ENCODE measurements around the gene VGLL4.
"Not testable (repeated sequence)": the region's sequence is repeated elsewhere in the genome, so short reads cannot be mapped to it uniquely, and the experiment has no call there.

Gene VGLL4

DNA sequence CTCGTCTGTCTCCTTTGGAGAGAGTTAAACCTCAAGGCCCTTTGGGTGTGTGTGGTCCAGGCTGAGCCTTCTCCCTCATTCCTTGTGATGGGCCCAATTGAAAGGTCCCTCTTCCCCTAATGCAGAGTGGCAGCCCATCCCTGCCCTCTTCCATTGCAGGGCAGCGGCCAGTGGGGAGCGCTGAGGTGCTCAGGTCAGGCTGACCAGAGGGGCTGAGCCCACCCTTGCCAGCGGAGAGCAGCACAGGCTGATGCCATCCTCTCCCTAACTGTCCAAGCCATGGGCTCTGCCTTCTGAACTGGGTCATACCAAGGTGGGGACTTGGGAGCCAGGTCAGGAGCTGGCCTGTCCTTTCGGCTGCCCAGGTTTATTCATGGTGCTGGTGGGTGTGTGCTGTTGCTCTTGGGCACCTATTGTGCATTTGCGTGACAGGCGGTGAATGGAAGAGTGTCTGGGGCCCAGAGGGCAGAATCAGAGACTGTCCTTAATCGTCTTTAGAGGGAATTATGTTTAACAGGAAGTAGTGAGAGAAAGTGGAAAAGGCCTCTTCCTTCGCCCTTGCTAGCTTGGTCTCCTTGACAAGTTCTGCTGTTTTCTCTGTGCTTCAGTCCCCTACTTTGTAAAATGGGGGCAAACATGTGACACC is 96.9 kb downstream of the VGLL4 start:
- DNase-seq, result no peak

DNA sequence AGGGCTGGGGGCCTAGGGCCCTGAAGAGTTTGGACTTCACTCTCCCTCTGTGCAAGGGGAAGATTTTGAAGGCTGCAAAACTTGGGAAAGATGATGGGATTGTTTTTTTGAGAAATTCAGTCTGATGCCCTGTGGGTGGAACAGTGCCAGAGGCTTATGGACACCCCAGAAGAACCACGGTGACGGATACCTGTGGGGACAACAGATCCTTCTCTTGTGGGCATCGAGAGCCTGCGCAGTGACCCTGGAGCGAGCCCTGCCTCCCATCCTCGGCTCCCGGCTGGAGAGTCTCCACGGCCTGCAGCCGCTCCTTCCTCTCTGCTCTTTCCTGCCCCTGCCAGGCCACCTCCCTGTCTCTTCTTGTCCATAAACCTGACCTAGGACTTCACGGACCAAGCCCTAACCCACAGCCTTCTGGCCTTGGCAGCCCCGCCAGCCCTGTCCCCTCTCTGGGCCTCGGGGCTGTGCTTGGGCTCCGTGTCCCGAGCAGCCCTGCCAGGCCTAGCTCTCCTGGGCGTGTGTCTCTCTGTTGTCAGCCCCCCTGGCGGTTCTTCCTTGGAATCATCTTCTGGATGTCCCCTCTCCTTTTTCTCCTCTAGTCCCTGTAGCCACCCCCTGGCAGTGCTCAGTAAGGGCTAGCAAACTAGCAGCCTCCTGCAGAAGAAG is 98.4 kb downstream of the VGLL4 start:
- no peak for DNase-seq

DNA sequence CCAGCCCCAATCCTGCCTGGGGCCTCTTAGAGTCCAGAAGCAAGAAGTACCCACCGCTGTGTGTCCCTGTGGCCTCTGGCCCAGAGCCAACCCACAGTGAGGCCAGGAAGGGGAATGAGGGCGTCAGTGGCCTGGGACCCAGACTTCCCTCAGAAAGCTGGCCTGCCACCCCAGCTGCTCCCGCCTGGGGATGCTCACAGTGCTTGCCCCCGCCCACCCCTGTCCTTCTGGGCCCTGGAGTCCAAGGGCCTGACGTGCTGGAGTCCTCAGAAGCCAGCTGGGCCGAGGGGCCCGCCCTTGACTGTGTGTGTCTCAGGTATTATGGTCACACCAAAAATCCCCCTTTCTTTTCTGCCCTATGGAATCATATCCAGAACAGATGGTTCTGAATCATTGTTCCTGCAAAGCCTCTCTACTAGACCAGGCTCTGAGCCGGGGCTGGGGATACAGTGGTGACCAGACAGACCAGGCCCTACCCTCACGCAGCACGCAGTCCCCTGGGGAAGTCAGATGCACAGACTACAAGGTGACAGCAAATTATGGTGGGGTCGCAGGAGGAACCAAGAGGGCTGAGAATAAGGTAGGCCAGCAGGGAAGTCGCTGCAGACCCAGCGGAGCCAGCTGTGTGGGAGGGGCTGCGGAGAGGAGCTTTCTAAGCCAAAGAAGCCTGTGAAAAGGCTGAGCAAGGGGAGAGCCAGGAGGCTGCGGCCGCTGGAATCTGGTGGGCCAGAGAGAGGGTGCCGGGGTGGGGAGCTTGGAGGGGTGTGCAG is 99.1 kb downstream of the VGLL4 start:
- peak in 2 of 3 donors; percentile 22 to 25 for DNase-seq

DNA sequence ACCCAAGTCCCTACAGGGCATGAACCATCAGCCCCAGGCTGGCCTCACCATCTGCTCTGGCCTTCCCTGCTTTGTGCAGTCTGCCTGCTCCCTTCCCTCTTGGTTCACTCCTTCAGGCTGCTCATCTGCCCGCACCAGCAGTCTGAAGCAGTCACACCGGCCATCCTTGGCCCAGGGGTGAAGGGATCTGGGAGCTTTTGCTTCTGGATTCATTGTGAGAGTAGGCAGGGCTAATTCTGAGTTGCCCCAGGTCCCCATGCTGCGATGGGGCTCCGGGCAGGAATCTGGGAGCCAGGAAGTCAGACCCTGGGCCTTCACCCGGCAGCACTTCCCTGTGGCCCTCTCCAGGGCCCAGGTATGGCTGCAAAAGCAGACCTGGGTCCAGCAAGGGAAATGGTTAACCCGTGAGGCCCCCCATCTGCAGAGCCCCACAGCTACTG is 99.7 kb downstream of the VGLL4 start:
- no peak for DNase-seq

DNA sequence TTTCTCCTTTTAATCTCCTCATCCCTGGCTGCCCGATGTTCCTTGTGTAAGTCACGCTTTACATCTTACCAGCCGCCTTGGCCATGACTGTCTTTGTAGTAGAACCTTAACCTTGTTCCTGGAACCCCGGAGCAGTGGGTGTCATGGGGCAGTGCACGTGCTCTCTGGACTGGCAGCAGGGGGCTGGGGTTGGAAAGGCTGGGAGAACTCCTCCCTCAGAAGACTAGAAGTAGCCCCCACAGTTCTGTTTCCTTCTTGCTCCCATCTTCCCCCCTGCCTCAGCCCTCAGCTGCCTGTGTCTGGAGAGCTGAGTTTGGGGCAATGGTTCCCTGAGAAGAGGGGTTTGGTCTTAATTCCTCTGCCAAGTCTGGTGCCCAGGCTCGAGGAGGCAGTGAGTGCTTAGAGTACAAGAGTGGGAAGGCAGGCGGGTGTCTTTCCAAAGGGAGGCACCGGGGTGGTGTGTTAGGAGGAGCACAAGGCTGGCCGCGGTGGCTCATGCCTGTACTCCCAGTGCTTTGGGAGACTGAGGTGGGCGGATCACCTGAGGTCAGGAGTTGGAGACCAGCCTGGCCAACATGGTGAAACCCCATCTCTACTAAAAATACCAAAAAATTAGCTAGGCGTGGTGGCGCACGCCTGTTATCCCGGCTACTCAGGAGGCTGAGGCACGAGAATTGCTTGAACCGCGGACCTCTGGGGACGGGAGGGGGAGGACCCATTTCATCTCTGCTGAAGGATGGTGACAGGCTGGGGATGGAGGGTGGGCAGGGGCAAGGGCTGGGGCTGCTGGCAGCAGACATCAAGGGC is 100.4 kb downstream of the VGLL4 start:
- no peak for DNase-seq

DNA sequence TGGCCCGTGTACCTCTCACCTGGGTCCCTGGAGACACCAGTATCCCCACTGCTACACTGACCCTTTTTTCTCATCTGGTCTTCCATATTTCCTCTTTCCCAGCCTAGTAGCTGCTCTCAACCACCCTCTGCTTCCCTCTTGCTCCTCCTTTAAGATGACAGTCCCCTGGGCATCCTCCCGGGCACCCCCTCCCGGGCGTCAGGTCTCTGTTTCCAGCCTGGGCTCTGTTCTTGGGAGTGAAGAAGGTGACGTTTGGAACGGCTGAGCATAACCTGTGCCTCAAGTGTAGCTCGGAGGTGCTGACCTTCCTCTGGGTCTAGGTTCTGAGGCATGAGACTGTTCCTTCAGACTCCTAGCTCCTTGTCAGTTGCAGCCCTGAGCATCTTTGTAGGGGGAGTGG is 101.2 kb downstream of the VGLL4 start:
- no peak for DNase-seq

DNA sequence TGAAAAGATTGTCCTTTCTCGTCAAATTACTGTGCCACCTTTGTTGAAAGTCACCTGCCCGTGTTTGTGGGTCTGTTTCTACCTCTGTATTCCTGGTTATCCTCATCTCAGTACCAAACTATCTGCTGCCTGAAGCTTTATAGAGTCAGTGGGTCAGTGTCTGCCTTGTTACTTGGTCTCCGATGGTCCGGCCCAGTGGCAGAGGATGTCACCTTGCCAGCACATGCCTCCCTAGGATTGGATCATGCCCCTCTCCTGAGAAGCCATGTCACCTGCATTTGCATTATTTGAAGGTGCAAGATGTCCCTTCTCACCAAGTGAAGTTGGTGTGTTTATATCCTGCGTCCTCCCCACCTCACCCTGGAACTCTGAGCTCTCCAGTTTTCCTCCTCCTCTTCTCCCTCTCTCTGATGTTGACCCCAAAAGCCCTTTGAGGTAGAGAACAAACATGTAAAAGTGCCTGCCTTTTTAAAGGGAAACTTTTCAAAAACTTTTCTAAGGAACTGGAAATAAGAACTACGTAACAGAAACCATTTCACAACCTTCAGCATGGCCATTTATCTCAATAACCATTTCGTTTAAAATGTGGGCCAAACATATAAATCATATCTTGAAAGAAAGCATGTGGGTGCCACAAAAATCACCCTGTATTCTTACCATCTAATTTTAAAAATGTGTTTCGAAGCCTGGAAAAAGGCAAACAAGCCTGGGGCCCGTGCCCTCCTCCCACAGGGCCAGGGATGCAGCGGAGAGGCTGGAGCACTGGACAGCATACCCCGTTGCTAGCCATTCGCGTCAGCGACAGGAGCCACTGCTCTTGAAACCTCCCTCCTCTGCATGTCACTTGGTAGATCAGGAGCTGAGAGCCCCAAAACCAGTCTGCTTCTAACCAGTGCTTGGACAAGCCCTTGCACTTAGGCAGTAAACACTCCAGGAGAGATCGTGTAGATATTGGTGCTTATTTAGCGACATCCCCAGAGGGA is 102.1 kb downstream of the VGLL4 start:
- DNase-seq, result peak in 2 of 3 donors; percentile 13 to 30

DNA sequence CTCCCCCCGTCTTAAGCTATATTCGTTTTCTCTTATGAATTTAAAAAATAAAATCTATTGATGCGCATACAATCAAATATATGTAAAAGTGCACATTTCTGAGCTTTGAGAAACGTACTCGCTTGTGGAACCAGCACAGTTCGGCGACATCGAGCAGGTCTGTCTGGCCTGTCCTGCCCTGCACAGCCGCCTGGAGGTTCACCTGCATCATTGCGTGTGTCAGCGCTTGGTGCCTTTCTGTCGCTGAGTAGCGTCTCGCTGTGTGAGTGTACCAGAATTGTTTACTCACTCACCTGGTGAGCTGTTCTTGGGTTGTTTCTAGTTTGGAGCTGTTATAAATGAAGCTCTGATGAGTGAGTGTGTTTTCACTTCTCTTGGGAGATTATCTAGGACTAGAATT is 104.0 kb downstream of the VGLL4 start:
- DNase-seq, result no peak

DNA sequence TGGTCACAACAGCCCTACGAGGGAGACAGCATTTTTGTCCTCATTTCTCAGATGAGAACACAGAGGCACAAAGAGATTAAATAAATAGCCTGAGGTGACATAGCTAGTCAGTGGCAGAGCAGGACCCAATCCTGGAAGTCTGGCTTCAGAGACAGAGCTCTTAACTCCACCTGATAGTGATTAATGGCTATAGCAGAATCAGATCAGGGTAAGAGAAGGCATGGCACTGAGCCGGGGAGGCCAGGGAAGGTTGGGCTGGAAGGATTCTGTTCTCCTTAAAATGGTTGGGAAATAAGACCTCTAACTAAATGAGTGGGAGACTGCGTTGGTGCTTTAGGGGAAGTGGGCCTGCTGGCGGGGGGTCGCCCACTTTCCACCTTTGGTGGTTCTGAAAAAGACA is 104.5 kb downstream of the VGLL4 start:
- no peak for DNase-seq

DNA sequence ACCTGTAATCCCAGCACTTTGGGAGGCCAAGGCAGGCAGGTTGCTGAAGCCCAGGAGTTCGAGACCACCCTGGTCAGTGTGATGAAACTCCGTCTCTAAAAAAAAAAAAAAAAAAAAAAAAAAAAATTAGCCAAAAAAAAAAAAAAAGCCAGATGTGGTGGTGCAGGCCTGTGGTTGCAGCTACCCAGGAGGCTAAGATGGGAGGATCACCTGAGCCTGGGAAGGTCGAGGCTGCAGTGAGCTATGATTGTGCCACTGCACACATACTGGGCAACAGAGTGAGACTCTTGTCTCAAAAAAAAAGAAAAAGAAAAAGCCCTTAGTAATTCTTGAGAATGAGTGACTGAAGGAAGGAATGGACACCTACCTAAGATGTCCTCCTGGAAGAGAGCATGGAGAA is 105.1 kb downstream of the VGLL4 start:
- DNase-seq, result no peak

DNA sequence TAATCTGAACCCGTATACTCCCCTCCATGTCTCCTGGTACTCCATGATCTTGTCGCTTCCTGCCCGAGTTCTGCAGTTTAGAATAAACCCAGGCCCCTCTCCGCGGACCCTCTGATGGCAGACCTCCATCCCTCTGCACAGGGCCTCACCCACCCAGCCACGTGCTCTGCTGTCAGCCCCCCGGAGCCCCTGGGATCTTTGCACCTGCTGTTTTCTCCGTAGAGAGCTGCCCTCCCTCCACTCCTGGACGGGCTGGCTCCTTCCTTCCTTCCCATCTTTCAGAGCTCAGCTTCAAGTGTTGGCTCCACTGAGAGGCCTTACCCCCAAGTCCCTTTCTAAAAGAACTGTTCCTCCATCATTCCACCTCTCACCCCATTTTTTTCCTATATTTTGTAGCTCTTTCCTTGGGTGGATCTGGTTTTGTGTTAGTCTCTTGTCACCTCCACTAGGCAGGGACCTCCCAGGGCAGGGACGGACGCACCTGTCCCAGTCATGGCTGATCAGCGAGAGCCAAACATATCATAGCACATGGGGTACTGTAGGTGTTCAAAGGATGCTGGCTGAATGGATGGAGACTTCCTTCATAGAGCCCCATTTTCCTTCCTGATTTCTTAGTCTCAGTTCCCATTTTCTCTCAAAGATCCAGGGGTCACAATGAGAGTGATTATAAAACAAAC is 106.6 kb downstream of the VGLL4 start:
- DNase-seq, result peak in 1 of 3 donors; percentile 13

DNA sequence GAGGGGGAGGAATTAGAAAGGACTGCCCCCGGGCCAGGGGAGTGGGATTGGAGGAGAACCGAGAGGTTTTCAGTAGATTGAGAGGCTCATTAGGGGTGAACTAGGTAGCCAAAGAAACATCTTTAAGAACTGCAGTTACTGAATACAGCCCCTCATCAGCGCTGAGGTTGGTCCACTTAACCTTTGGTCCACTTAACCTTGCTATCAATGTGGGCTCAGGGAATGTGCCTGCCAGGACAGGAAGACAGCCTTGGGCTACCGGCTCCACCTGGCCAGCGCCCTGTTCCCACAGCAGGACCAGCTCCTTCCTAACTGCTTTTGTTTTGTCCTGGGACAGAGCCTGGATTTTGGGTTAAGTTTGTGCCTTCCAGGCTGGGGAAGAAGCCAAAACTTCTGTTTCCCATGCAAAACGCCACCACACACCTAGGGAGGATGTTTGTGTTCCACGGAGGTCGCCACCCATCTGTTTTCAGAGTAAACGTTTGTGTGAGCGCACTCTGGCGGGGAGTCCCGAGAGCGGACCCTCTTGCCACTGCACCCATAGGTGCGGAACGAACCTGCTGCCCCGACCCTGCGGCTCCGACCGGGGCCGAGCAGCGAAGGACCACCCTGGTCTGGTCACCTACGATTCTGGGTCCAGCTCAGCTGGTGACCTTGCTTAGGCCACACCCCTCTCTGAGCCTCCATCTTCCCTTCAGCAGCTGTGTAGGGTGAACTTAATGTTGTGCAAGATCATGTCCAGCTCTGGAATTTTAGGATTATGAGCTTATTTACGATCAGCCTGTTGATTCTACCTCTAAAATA is 107.4 kb downstream of the VGLL4 start:
- no peak for DNase-seq

DNA sequence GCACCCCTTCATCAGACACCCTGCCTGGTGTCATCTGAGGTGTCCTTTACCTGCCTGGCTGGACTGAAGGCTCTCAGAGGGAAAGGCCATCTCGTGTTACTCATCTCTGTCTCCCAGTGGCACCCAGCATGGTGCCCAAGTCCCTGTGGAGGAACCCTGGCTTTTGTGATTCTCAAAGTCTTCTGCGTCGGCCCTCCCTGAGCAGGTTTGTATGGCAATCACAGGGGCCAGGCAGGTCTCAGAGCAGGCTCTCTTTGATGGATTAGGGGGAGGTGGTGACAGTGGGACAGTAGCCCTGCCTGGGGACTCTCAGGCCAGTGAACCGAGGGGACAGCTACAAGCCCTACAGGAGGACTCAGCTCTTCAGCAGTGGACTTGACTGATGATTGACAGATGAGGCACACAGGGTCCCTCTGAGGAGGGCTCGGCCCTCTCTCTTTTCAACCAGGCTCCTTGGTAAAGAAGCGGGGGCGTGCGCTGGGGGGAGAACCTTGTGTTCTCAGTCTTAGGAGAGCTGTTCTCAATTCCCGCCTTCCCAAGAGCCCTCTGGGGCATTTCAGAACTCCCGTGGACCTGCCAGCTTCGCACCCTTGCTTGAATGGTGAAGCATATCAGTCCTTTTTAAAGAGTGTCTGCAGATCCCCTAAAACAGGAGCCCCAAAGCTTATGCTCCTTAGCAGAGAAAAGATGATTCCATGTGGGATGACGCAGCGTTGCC is 108.3 kb downstream of the VGLL4 start:
- no peak for DNase-seq

DNA sequence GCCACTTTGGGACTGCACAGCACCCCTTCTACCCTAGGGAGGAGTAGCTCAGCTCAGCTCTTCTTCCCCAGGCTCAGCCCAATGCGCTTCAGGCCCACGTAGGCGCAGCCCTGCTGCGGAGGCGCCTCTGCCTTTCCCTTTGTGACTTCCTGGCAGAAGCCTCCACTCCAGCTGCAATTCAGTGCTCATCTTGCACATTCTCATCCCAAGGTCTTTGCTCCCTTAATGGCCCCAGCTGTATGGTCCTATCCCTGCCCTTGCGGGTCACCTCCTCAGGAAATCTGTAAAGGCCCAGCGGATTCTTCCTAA is 109.0 kb downstream of the VGLL4 start:
- no peak for DNase-seq

DNA sequence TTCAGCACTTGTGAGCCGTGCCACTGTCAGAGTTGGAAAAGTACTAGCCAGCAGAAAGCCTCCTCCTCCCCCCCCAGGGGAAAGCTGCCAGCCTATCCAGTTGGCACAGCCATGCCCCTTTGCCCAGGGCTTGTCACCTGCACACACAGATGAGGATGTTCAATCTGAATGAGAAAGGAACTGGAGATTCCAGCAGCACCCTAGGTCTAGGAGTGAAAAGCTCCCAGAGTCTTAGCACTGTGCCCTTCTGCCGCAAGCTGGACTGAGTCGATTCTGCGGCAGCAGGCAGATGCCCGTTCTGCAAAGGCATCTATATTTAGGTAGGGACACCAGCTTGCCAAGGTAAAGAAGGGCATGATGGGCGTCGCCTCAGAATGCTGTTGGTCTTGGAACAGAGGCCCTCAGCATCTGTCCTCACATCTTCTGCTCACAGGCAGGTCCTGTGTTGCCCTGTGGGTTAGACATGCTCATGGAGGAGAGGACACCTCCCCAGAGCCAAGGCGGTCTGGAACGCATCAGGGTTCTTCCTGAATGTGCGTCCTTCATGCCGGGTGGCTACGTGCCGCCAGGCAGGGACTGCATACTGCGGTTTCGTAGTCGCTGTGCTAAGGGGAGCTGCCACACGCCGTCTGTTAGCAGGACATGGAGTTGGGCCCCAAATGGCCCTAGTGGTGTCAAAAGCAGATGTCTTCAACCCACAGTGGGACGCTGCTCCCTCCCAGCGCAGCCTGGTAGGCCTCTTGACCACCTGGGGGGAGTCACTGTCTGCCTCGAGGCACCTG is 109.5 kb downstream of the VGLL4 start:
- DNase-seq, result no peak

DNA sequence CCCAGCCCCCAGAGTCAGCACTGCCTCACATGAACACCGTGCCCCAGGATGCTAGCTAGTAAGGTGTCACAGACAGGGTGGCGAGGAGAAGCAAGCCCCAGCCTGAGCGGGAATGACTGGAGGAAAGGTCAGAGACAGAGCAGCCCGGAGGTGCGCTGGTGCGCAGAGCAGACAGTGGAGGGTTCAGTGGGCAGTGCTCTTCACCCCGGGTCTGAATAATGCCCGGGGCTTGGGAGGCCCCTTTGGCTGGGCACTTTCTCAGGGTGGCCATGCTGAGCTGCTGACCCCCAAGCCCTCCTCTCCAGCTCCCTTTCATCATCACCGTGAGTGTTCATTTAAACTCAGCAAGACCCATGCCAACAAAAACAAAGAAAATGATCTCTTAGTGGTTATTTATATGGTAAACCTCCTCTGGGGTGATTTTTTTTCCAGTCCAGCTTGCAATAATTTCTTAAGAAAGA is 110.8 kb downstream of the VGLL4 start:
- no peak for DNase-seq

DNA sequence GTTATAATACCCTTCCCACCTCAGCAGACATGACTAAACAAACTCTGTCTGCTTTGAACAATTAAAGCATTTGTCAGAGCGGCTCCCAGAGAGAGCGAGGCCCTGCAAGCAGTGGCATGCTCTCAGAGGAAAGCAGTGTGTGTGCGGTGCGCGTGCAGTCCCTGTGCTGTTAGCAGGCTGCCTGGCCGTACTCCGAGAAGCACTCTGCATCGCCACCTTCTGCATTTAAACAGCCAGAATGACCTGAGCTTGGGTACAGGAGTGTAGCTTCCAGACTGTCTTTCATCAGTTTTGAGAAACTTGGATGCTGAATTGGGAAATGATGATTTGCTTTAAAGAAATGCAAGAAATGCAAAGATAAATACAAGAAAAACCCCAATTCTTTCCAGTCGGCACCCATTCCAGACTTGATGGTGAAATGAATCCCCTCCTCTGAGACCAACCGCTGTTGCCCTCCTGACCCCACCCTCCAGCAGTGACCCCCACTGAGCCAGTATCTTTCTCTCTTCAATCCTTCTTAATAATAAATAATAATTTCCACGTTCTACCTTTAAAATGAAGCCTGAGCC is 113.5 kb downstream of the VGLL4 start:
- DNase-seq, result no peak

DNA sequence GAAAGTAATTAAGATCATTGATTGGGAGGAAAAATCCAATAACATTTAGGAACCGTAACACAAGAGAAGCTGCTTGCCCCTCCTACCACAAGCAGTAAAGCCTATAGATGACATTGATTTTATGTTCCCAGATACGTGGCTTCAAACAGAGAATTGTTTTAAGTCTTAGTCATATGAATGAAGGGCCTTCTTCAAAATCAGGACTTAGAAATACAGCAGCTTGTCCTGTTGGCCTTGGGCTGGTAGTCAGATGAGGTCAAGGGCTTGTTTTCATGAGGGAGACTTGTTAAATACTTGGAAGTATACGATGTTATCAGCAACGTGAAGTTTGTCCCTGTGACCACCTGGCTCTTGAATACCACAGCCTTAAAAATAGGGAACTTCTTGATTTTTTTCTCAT is 114.4 kb downstream of the VGLL4 start:
- no peak for DNase-seq

DNA sequence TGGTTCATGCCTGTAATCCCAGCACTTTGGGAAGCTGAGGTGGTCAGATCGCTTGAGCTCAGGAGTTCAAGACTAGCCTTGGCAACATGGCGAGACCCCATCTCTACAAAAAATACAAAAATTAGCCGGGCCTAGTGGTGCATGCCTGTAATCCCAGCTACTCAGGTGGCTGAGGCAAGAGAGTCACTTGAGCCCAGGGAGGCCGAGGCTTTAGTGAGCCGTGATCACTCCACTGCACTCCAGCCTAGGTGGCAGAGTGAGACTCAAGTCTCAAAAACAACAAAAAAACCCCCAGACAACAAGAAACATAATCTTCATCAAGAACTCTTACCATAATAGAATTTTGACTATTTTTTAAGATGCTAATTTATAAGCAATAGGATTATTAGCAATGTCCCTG is 117.6 kb downstream of the VGLL4 start:
- DNase-seq, result not testable (repeated sequence)
